ENCODE measurements around the gene LGR6.
A peak's percentile ranks its signal among the peaks of the same experiment; 100 is the strongest.

GRCh38 chr1:202348509-202349205 lies 155.1 kb downstream of the LGR6 start, which contains the start of gene PPP1R12B:
- TF ChIP-seq CTCF (IDR thresholded peaks at IDR 0.05) (peak in 2 of 6 experiments; percentile 5 to 21), EP300 (IDR thresholded peaks at IDR 0.05) (peak in 1 of 4 donors; percentile 3), POLR2A (IDR thresholded peaks at IDR 0.05) (peak in 2 of 4 donors; percentile 67 to 77), POLR2AphosphoS5 (IDR thresholded peaks at IDR 0.05) (peak; percentile 77 to 80)

All from upper lobe of left lung (tissue), 4 donors.